NCI-H1436 treated with DMSO at 0.1 percent for 48 hours (cell line): ENCODE results near the gene MN1.

Experiments
- DNase-seq: peaks from one replicate; lab custom pipeline; 2025; lab: John Stamatoyannopoulos, UW

Gene MN1

GRCh38 chr22:27801616-27802345, at the start of gene MN1:
Gene MN1 (minus strand): TSS chr22:27801756. CDS start chr22:27800543, 1,213 bp downstream.
- DNase-seq: no peak

DNA sequence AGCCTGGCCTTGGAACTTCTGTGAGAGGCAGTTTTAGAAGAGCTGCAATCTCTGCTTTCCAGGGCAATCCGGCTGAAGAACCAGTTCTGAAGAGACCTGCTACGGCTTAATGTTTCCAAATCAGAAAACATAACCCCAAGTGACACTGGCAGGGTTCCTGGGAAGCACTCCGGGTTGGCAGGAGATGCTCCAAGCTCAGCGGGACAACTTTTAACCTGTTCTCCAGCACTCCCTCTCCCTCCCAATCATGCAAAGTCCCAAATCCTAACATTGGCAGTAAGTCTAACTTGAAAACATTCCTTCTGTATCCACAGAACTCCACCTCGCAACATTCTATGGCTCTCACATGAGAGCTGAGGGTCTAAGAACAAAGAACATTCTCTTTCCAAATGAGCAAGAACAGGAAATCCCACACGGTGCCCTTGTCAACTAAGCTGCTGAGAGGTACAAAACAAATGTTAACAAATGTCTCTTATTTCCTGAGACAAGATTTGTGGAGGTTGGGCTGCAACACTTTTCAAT, 48.5 kb upstream of the MN1 start:
- no peak for DNase-seq

GRCh38 chr22:27848005-27848404, 46.4 kb upstream of the MN1 start:
- DNase-seq: no peak

GRCh38 chr22:27846910-27847309, 45.4 kb upstream of the MN1 start:
- DNase-seq: no peak

DNA sequence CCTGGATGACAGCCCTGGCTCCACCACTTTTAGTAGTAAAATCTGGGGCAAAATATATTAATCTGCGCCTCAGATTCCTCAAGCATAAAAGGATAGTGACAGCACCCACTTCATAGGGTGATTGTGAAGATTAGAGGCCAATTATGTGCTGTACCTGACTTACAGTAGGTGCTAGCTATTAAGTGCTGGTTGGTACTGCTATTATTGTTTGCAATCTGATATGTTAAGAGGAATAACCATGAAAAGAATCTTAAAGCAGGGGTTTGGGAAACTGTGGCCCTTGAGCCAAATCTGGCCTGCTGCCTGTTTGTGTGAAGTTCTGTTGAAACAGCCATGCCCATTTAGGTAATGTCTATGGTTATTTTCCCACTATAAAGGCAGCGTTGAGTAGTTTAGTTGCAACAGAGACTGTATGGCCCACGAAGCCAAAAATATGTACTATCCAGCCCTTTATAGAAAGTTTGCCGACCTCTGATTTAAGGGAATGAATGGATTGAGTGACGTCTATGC, 44.7 kb upstream of the MN1 start:
- no peak for DNase-seq

DNA sequence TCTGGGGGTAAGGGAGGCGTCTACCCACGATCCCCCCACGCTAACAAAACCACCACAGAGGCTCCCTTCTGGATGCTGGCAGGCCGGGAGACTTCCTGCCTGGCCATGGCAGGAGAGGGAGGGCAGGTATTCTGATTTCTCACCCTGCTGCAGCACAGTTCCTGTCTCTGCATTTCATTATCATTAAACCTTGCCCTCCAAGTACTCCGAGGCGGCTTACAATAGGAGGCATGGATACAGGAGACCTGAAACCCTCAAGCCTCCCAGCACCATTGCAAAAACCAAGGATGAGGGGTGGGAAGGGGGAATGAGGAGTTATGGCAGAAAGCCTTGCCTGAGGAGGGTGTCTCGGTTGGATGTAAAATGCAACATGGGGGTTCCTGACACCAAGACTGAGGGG, 44.1 kb upstream of the MN1 start:
- no peak for DNase-seq

DNA sequence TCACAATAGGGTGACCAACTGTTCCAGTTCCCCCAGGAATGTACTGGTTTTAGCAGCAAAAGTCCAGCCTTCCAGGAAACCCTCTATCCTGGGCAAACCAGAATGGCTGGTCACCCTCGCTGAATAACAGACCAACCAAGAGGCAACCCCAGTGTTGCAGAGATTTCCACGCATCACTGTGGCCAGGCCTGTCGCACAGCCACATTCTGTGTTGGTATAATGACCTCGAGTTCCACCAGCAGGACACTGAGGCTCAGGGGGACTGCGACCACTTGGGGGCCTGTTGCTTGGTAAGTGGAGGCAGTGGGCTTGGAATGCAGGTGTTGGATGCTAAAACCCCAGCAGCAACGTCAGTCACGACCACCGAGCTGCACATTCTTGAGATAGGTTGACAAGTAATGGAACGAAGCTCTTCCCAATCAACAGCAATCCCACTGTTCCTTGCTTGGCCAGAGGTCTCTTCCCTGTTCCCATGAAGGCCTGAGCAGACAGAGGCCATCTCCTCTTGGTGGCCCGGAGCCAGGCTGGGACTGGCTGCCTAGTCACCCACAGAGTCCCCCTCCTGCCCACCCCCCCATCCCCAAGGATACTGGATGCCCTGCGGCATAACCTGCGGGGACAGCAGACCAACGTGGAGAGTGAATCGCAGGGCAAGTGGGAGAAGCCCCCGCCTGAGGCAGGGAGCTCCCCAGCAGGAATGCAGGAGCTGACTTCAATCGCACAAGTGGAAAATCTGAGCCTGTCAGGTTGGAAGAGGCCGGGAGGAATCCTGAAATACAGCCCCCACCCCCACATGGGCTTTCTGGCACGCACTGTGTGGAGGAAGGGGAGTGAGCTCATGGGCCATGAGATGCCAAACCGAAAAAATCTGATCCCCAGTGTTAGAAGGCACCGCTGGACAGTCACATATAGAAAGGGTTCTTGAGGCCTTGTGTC, 43.4 kb upstream of the MN1 start:
- no peak for DNase-seq

DNA sequence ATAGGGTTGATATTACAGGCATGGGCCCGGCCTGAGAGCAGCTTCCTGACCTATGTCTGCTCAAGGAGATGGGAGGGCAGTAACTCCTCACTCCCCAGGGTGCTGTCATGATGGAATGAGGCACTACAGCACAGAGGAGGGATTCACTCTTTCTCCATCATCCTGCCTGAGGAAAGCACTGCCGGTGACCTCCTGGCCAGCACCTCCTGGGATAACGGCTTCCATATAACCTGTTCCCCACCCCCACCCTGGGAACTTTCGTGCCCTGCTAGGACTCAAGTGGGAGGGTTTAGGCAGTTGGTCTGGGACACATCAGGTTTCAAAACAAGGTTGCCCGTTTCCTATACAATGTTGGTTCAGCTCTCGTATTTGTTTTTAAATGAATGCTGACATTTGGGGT, 42.7 kb upstream of the MN1 start:
- DNase-seq: no peak

- no peak for DNase-seq
Measured at GRCh38 chr22:27843441-27843840, 41.9 kb upstream of the MN1 start.

- DNase-seq: no peak
Measured at GRCh38 chr22:27842669-27843431, 41.3 kb upstream of the MN1 start.

GRCh38 chr22:27842201-27842600, 40.6 kb upstream of the MN1 start:
- no peak for DNase-seq

- no peak for DNase-seq
Measured at GRCh38 chr22:27840436-27840835, 38.9 kb upstream of the MN1 start.

DNA sequence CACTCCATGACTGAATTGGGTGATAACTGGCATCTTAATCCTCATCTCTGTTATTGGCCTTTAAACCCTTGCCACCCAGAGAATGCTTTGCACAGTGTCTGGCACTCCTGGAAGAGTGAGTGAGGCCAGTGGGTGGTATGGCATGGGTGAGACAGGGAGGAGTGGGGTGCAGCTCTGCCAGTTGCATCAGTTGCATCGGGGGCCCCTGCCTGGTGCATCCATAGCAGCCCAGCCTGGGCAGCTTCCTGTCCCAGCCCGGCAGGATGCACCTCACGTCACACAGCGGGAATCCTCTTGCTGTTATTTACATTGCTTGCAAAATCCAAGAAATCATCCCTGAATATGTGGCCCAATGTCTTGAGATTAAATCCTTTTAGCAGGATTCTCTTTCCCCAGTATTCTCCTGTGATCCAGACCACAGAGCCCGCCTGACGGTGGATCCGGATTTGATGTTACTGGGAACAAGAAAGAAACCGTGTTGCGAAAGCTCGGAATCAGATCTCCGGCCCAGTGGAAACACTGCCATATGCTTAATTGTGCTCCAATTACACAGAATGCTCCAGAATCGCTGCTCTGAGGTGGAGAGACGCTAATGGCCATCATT, 37.6 kb upstream of the MN1 start:
- no peak for DNase-seq

DNA sequence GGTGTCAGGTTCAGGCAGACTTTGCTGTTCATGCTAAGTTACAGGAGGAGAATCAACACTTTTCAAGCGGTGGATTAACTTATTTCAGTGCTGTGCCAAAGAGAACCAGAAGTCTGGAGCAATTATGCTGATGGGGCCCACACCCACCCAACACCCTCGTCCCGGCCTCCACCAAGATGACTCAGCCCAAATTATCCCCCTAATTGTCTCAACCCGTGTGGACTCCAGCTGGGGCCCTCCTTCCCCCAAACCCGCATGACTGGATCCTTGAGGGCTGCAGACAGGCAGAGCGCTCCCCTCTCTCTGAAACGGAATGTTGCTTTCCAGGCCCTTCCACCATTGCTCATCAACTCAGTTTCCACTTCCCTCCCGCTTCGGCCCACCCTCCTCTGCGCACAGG, 34.6 kb upstream of the MN1 start:
- DNase-seq: no peak

DNA sequence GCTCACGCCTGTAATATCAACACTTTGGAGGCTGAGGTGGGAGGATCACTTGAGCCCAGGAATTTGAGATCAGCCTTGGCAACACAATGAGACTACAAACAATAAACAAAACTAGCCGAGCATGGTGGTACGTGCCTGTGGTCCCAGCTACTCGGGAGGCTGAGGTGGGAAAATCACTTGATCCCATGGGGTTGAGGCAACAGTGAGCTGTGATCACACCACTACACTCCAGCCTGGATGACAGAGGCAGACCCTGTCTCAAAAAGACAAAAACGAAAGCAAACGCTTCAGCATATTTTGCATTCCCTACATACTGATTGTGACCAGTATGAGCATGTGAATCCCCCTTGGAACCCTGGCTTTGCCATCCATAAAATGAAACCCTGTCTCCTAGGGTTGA, 33.9 kb upstream of the MN1 start:
- no peak for DNase-seq

- no peak for DNase-seq
Measured at GRCh38 chr22:27834364-27835185, 33.0 kb upstream of the MN1 start.

GRCh38 chr22:27833803-27834202, 32.2 kb upstream of the MN1 start:
- DNase-seq: no peak

GRCh38 chr22:27832606-27833005, 31.1 kb upstream of the MN1 start:
- DNase-seq: no peak

- no peak for DNase-seq
Measured at GRCh38 chr22:27829620-27830019, 28.1 kb upstream of the MN1 start.
